NCI-H2227 (cell line): ENCODE data around the gene MYL12A.
A peak's percentile ranks its signal among the peaks of the same experiment; 100 is the strongest.
"Not testable (repeated sequence)": the region's sequence is repeated elsewhere in the genome, so short reads cannot be mapped to it uniquely, and the experiment has no call there.

Source experiments
- DNase-seq: peaks from one replicate; lab custom pipeline; 2025; ENCODE audit not compliant: unreplicated experiment; lab: John Stamatoyannopoulos, UW

The MYL12A gene

GRCh38 chr18:3254725-3255124, 7.1 kb downstream of the MYL12A start:
- no peak for DNase-seq

- no peak for DNase-seq
Measured at GRCh38 chr18:3255611-3256165, 8.1 kb downstream of the MYL12A start.

GRCh38 chr18:3256693-3257626, 9.4 kb downstream of the MYL12A start:
- DNase-seq = no peak

GRCh38 chr18:3257627-3258120, 10.1 kb downstream of the MYL12A start:
- no peak for DNase-seq

GRCh38 chr18:3260995-3261372, 13.4 kb downstream of the MYL12A start:
- peak; percentile 24 for DNase-seq

- DNase-seq = peak; percentile 86
Measured at GRCh38 chr18:3261373-3262233, 14.0 kb downstream of the MYL12A start, which contains the start of gene MYL12B. Gene MYL12B (plus strand): TSS chr18:3262133. CDS start chr18:3272899, 10,766 bp downstream.

GRCh38 chr18:3262234-3263131, 14.9 kb downstream of the MYL12A start:
- DNase-seq = peak; percentile 27

GRCh38 chr18:3263132-3263700, 15.6 kb downstream of the MYL12A start:
- DNase-seq = no peak

GRCh38 chr18:3264362-3264761, 16.8 kb downstream of the MYL12A start:
- no peak for DNase-seq

- no peak for DNase-seq
Measured at GRCh38 chr18:3265564-3266033, 18.0 kb downstream of the MYL12A start.

- no peak for DNase-seq
Measured at GRCh38 chr18:3266062-3266608, 18.5 kb downstream of the MYL12A start.

- DNase-seq = no peak
Measured at GRCh38 chr18:3268306-3268705, 20.7 kb downstream of the MYL12A start.

- DNase-seq = no peak
Measured at GRCh38 chr18:3269241-3269913, 21.8 kb downstream of the MYL12A start.

GRCh38 chr18:3269914-3270299, 22.3 kb downstream of the MYL12A start:
- no peak for DNase-seq

- no peak for DNase-seq
Measured at GRCh38 chr18:3273042-3273441, 25.4 kb downstream of the MYL12A start.

GRCh38 chr18:3277643-3278213, 30.1 kb downstream of the MYL12A start:
- DNase-seq = not testable (repeated sequence)

- no peak for DNase-seq
Measured at GRCh38 chr18:3279201-3280185, 31.9 kb downstream of the MYL12A start.
